ENCODE results near the gene TUBA1C. TPM values are rescaled to one million over a fixed set of nuclear protein-coding genes. Genes with fewer than 3 reads are reported as not detected.
A peak's percentile ranks its signal among the peaks of the same experiment; 100 is the strongest.
"Not testable (repeated sequence)": the region's sequence is repeated elsewhere in the genome, so short reads cannot be mapped to it uniquely, and the experiment has no call there.

Gene TUBA1C
- total RNA-seq, 1 experiment from 2014 or later = 472 TPM

GRCh38 chr12:49263400-49263763, 1.5 kb upstream of the TUBA1C start:
- Mint-ChIP-seq H3K4me1 (ENCODE audit: low read depth, unreplicated experiment) (peaks cover 8% of the 10 kb centered on the region), H3K36me3 (ENCODE audit: insufficient read depth, unreplicated experiment) (peaks cover 46% of the 10 kb centered on the region), H3K27me3 (ENCODE audit: unreplicated experiment) (no peaks in the 10 kb centered on the region), H3K9me3 (ENCODE audit: low read depth, unreplicated experiment) (no peaks in the 10 kb centered on the region), H3K27ac (ENCODE audit: unreplicated experiment) (no peak overlapping the region), H3K4me3 (ENCODE audit: low read depth, unreplicated experiment) (peak overlapping the region; percentile 76)
- no peak for TF ChIP-seq CTCF (IDR thresholded peaks at IDR 0.05; ENCODE audit: unreplicated experiment)
- intact Hi-C loops (cut with micrococcal nuclease; ENCODE audit: unreplicated experiment) = no loop called here
- CTCF ChIA-PET = interaction anchor here (1.4 kb wide), 1 partner anchor 9 kb away, joined by 3 read pairs; no protein-coding TSS in a partner anchor
- no peak for DNase-seq
- BruUV-seq (replicated peaks) = no TSS peak

- H3K36me3 Mint-ChIP-seq (ENCODE audit: insufficient read depth, unreplicated experiment) = peaks cover 57% of the 10 kb centered on the region
- no TSS peak for BruUV-seq (replicated peaks)
Measured at GRCh38 chr12:49264466-49264872, 413 bp upstream of the TUBA1C start.

GRCh38 chr12:49269191-49269590, 4.3 kb downstream of the TUBA1C start:
- Mint-ChIP-seq H3K4me3 (ENCODE audit: low read depth, unreplicated experiment) (peak overlapping the region; percentile 76), H3K36me3 (ENCODE audit: insufficient read depth, unreplicated experiment) (peaks cover 87% of the 10 kb centered on the region)
- CTCF ChIA-PET; DNase-seq; H3K4me1 Mint-ChIP-seq (ENCODE audit: low read depth, unreplicated experiment); H3K27me3 Mint-ChIP-seq (ENCODE audit: unreplicated experiment); BruUV-seq (replicated peaks); intact Hi-C loops (cut with micrococcal nuclease; ENCODE audit: unreplicated experiment); H3K27ac Mint-ChIP-seq (ENCODE audit: unreplicated experiment); H3K9me3 Mint-ChIP-seq (ENCODE audit: low read depth, unreplicated experiment): not testable (repeated sequence)

More at GRCh38 chr12:49264466-49264872, 413 bp upstream of the TUBA1C start:
- peak overlapping the region; percentile 93 for H3K27ac Mint-ChIP-seq (ENCODE audit: unreplicated experiment)
- peaks cover 8% of the 10 kb centered on the region for H3K4me1 Mint-ChIP-seq (ENCODE audit: low read depth, unreplicated experiment)
- no peak for TF ChIP-seq CTCF (IDR thresholded peaks at IDR 0.05; ENCODE audit: unreplicated experiment)
- peak overlapping the region; percentile 76 for H3K4me3 Mint-ChIP-seq (ENCODE audit: low read depth, unreplicated experiment)
- no peaks in the 10 kb centered on the region for H3K27me3 Mint-ChIP-seq (ENCODE audit: unreplicated experiment)
- DNase-seq = no peak
- no peaks in the 10 kb centered on the region for H3K9me3 Mint-ChIP-seq (ENCODE audit: low read depth, unreplicated experiment)
- intact Hi-C loops (cut with micrococcal nuclease; ENCODE audit: unreplicated experiment) = no loop called here
- CTCF ChIA-PET = interaction anchor here (0.7 to 1.4 kb wide), 3 partner anchors 10 to 134 kb away, joined by 3 to 13 read pairs (median 3); partner anchors contain the start of genes TROAP and TUBA1B

GRCh38 chr12:49272790-49273725, 8.2 kb downstream of the TUBA1C start:
- no peaks in the 10 kb centered on the region for H3K27me3 Mint-ChIP-seq (ENCODE audit: unreplicated experiment)
- TF ChIP-seq CTCF (IDR thresholded peaks at IDR 0.05; ENCODE audit: unreplicated experiment) = no peak
- H3K36me3 Mint-ChIP-seq (ENCODE audit: insufficient read depth, unreplicated experiment) = peaks cover 58% of the 10 kb centered on the region
- H3K9me3 Mint-ChIP-seq (ENCODE audit: low read depth, unreplicated experiment) = no peaks in the 10 kb centered on the region
- TSS peak; percentile 10 for BruUV-seq (replicated peaks)
- no peaks in the 10 kb centered on the region for H3K4me1 Mint-ChIP-seq (ENCODE audit: low read depth, unreplicated experiment)
- CTCF ChIA-PET = no interaction called here
- H3K4me3 Mint-ChIP-seq (ENCODE audit: low read depth, unreplicated experiment) = no peak overlapping the region
- no peak for DNase-seq
- H3K27ac Mint-ChIP-seq (ENCODE audit: unreplicated experiment) = no peak overlapping the region
- intact Hi-C loops (cut with micrococcal nuclease; ENCODE audit: unreplicated experiment) = no loop called here

Measured in Calu3 (cell line).